LNCaP clone FGC (cell line): Measurements from ENCODE around the gene KRI1.

Experiments
- DNase-seq: peaks from one replicate; pipeline ENCODE4 v3.0.0-alpha.2; 2011; ENCODE audit warnings: low read depth
- H3K4me3 ChIP-seq: 2 replicates; pipeline ENCODE4 v1.5.1; 2011; ENCODE audit warnings: mild to moderate bottlenecking, low read depth, low read length, control low read depth
- TF ChIP-seq, protein P1 (sequence below): IDR thresholded peaks from 2 replicates; pipeline ENCODE4 v1.5.1; 2012; ENCODE audit warnings: mild to moderate bottlenecking; ENCODE audit not compliant: control insufficient read depth, insufficient read depth; ENCODE audit errors: extremely low read depth

Gene KRI1

DNA sequence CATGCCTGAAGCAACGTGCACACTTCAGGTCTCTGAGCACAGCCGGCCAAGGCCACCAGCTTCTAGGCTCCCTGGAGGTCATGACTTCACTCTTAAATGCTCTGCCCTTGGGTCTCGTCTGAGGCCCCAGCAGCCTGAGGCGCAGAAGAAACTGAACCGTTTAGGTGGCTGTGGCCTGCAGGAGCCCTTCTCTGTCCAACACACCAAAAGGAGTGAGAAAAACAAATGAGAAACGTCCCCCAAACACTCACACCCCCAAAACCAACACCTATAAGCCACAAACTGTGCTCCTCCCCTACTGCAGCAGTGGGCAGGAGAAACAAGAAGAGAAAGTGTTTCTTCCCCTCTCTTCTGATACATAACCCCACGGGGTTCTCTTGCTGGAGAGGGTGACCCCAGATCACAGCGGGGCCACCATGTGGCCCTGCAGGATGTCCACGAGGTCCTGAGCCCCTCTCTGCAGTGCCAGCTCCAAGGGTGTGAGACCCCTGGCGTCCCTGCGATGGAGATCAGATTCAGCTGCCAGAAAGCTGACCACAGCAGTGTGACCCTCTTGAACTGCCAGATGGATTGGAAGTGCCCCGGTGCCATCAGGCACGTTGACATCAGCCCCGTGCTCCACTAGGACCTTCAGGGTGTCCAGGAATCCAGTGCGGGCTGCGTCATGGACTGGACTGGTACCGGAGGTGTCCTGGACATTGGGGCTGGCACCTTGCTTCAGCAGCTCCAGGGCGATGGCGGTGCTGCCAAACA, 1.0 kb upstream of the KRI1 start:
- H3K4me3 ChIP-seq: no peak overlapping the region; the same call in 1 of the 2 replicates
- DNase-seq: no peak
- TF ChIP-seq, protein P1, sequence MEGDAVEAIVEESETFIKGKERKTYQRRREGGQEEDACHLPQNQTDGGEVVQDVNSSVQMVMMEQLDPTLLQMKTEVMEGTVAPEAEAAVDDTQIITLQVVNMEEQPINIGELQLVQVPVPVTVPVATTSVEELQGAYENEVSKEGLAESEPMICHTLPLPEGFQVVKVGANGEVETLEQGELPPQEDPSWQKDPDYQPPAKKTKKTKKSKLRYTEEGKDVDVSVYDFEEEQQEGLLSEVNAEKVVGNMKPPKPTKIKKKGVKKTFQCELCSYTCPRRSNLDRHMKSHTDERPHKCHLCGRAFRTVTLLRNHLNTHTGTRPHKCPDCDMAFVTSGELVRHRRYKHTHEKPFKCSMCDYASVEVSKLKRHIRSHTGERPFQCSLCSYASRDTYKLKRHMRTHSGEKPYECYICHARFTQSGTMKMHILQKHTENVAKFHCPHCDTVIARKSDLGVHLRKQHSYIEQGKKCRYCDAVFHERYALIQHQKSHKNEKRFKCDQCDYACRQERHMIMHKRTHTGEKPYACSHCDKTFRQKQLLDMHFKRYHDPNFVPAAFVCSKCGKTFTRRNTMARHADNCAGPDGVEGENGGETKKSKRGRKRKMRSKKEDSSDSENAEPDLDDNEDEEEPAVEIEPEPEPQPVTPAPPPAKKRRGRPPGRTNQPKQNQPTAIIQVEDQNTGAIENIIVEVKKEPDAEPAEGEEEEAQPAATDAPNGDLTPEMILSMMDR: no peak

DNA sequence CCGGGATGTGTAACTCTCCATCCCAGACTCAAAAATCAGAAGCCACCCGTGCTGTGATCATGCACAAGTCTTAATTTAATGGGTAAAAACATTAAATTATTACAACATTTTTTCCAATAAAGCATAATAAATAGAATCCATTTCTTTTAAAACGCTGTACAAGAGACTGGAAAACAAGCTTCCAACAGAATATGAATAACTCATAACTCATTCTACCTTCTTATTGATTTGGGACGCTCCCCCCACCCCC, 523 bp upstream of the KRI1 start:
- TF ChIP-seq, protein P1: no peak
- no peak for DNase-seq
- peak overlapping the region; percentile 95 for H3K4me3 ChIP-seq

DNA sequence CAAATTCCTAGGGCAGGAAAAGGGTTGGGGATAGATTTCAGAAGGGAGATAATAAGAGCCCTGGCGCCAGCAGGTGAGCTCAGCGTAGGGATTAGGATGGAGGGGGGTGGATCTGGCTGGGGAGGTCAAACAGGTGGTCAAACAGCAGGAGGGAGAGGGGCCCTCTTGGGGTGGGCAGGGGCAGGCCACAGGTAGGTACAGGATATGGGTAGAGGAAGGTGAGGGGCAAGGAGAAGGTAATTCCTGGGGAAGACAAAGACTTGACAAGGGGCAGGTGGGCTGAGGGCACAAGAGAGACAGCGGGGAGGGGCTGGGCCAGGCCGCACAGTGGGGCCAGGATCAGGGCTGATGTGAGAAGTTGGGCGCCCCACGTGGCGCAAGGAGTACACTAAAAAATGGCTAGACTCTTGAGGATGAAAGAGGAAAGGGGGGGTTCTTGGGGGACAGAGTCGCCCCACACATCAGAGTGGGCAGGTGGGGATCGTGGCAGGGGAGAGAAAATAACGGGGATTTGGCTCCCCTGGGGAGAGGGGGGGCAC, 713 bp downstream of the KRI1 start:
- H3K4me3 ChIP-seq: peak overlapping the region; percentile 95
- TF ChIP-seq, protein P1: peak; percentile 51
- DNase-seq: no peak

DNA sequence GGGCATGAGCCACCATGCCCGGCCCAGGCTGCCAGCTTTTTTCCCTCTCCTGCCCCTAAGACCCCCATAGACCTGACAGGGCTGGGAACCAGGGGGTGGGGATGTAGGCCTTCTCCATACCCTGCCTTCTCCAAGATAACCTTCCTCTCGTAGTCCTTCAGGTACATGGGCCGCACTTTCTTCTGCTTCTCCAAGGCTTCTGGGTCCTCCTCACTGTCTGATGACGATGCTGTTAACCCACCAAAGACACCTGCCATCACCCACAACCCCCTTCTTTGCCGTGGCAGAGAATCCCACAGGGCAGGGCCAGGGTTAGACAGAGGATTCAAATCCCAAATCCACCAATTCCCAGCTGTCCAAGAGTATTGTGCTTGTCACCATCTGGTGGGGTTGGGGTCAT, 3.2 kb downstream of the KRI1 start:
- TF ChIP-seq, protein P1: no peak
- DNase-seq: no peak
- no peak overlapping the region for H3K4me3 ChIP-seq

DNA sequence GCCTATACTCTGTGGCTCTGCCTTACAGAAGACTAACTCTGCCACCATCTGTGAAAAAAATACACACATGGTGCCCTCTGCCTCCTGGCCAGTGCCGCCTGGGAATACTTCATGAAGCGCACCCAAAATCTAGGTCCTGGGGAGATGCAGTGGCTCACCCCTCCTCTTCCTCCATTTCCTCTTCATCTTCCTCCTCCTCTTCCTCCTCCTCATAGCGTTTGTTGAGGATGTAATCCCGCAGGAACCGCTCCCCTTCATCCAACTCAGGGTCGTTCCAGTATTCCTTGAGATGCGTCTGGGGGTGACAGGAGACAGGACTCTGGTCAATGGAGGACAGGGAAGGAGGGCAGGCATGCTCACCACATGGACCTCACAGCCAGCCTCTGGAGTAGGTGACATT, 5.7 kb downstream of the KRI1 start:
- no peak overlapping the region for H3K4me3 ChIP-seq
- TF ChIP-seq, protein P1: no peak
- no peak for DNase-seq

DNA sequence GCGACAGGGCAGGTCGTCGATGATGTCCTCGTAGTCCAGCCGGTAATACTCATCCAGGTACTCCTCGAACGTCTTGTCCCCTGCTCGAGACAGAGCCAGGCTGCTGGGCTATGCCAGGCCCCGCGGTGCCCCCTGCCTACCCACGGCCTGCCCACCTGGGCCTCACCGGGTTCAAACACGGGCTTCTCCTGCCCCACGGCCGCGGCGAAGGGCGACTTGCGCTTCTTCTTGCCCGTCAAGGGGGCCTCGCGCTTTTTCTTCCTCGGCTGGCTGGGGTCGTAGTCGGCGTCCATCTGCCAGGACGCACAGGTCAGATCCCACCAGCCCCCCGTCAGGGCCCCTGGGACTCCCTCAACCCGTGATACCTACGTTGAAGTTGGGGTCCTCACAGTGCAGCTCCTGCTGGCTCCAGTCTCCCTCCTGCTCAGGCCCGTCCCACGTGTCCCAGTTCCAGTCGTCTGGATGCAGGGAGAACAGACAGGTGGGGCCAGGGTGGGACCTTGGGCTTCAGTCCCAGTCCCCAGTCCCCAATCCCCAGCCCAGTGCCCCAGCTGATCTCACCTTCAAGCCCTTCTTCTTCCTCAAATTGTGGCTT, 8.1 kb downstream of the KRI1 start:
- no peak overlapping the region for H3K4me3 ChIP-seq
- no peak for DNase-seq
- TF ChIP-seq, protein P1: no peak

DNA sequence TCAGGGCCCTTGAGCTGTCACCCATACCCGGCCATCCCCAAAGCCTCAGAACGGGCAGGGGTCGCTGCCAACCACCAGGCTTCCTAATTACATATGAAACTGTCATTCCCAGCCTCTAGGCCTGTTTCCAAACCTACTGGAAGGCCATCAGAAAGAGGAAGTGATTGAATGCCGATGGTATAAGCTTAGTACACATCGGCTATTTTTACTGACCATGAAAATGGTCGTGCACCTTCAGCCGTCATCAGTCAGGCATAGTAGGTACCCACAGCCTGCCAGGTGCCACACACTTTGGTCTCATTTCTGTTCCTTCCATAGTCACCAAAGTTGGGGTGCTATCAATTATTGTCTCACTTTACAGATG, 10.2 kb downstream of the KRI1 start:
- no peak overlapping the region for H3K4me3 ChIP-seq
- DNase-seq: no peak
- TF ChIP-seq, protein P1: no peak
